Muscle of back (tissue), 10 donors: ENCODE measurements around the gene KCTD2. TPM values are rescaled to one million over a fixed set of nuclear protein-coding genes. Genes with fewer than 3 reads are reported as not detected.

Source experiments
- polyA plus RNA-seq, 10 donors: library from polyadenylated mRNA; unstranded; fragments of 120-200 nt; gene quantifications; one replicate each; pipeline ENCODE4 v1.2.1, GENCODE V29; 2013; ENCODE audit not compliant: insufficient read length in 10 of 10

Gene KCTD2
- polyA plus RNA-seq, 10 donors, result 20.1 to 24.2 (median 21.4) TPM

Other genes with a start within 250 kb of the KCTD2 start
- gene GRIN2C, start 187.3 kb upstream of the KCTD2 start, polyA plus RNA-seq, result 1 to 10 TPM in 5 of 10 donors, under 1 TPM in 5; 0.60 to 1.8 (median 0.99) TPM
- 1 to 10 TPM; 1.3 to 5.7 (median 2.5) TPM for gene FDXR, start 174.2 kb upstream of the KCTD2 start, polyA plus RNA-seq
- under 1 TPM in 2 of 10 donors, not detected in 8; 0.24 to 0.84 TPM for gene FADS6, start 153.6 kb upstream of the KCTD2 start, polyA plus RNA-seq
- gene USH1G, start 124.0 kb upstream of the KCTD2 start, polyA plus RNA-seq, result under 1 TPM in 3 of 10 donors, not detected in 7; 0.04 to 0.69 (median 0.30) TPM
- gene OTOP2, start 123.0 kb upstream of the KCTD2 start, polyA plus RNA-seq, result not detected
- not detected for gene OTOP3, start 111.3 kb upstream of the KCTD2 start, polyA plus RNA-seq
- gene HID1, start 74.5 kb upstream of the KCTD2 start, polyA plus RNA-seq, result 1 to 10 TPM; 4.6 to 7.6 (median 5.9) TPM
- 10 to 100 TPM in 2 of 10 donors, 1 to 10 TPM in 8; 5.7 to 10.8 (median 8.0) TPM for gene CDR2L, start 59.6 kb upstream of the KCTD2 start, polyA plus RNA-seq
- 10 to 100 TPM; 18.8 to 24.7 (median 21.6) TPM for gene MRPL58, start 34.6 kb upstream of the KCTD2 start, polyA plus RNA-seq
- 100 to 1,000 TPM; 236 to 279 (median 251) TPM for gene ATP5PD, start 256 bp upstream of the KCTD2 start, polyA plus RNA-seq
- gene SLC16A5, start 40.7 kb downstream of the KCTD2 start, polyA plus RNA-seq, result 10 to 100 TPM in 1 of 10 donors, 1 to 10 TPM in 9; 5.3 to 12.2 (median 7.6) TPM
- gene ARMC7, start 62.7 kb downstream of the KCTD2 start, polyA plus RNA-seq, result 1 to 10 TPM; 4.6 to 7.8 (median 6.6) TPM
- 10 to 100 TPM; 30.3 to 42.9 (median 38.6) TPM for gene NT5C, start 84.5 kb downstream of the KCTD2 start, polyA plus RNA-seq
- 100 to 1,000 TPM; 146 to 366 (median 269) TPM for gene JPT1, start 107.3 kb downstream of the KCTD2 start, polyA plus RNA-seq
- gene SUMO2, start 135.7 kb downstream of the KCTD2 start, polyA plus RNA-seq, result 100 to 1,000 TPM; 324 to 484 (median 381) TPM
- gene NUP85, start 158.5 kb downstream of the KCTD2 start, polyA plus RNA-seq, result 10 to 100 TPM; 32.9 to 62.6 (median 42.9) TPM
- gene GGA3, start 214.4 kb downstream of the KCTD2 start, polyA plus RNA-seq, result 10 to 100 TPM; 23.2 to 39.6 (median 32.0) TPM
- gene MRPS7, start 214.7 kb downstream of the KCTD2 start, polyA plus RNA-seq, result 10 to 100 TPM; 54.4 to 65.8 (median 59.8) TPM
- 10 to 100 TPM; 11.0 to 15.0 (median 13.1) TPM for gene MIF4GD, start 224.0 kb downstream of the KCTD2 start, polyA plus RNA-seq
- gene SLC25A19, start 242.2 kb downstream of the KCTD2 start, polyA plus RNA-seq, result 1 to 10 TPM; 4.2 to 8.3 (median 6.1) TPM